Ovary (tissue), 9 donors: ENCODE measurements around the gene ANKRD39. TPM values are rescaled to one million over a fixed set of nuclear protein-coding genes. Genes with fewer than 3 reads are reported as not detected.

ENCODE experiments used
- DNase-seq, 5 donors: peaks; one replicate each; pipeline ENCODE4 v3.0.0-alpha.2; 2019 to 2020
- H3K27ac ChIP-seq, 2 donors: fragments of 200-600 bp; one replicate each; pipeline versions ENCODE4 v1.5.1 to v1.8.0; 2019 to 2022
- H3K27me3 ChIP-seq: fragments of 200-600 bp; one replicate; pipeline ENCODE4 v1.8.0; 2022
- H3K36me3 ChIP-seq: fragments of 200-600 bp; sonication (generic); one replicate; pipeline ENCODE4 v1.5.1; 2019
- H3K4me1 ChIP-seq: one replicate; pipeline ENCODE4 v1.8.1; 2013; ENCODE audit warnings: mild to moderate bottlenecking, moderate library complexity; ENCODE audit not compliant: insufficient read depth
- H3K4me3 ChIP-seq: fragments of 200-600 bp; sonication (generic); one replicate; pipeline ENCODE4 v1.5.1; 2017
- H3K9me3 ChIP-seq, 2 donors: fragments of 200-600 bp in 1 of 2; sonication (generic) in 1 of 2; one replicate each; pipeline versions ENCODE4 v1.5.1 to v1.8.1; 2013 to 2019; ENCODE audit warnings: mild to moderate bottlenecking in 1 of 2, moderate library complexity in 1 of 2
- EP300 ChIP-seq: sonication (generic); formaldehyde crosslinking; IDR thresholded peaks from one replicate; pipeline ENCODE4 v1.6.1; 2017; ENCODE audit warnings: antibody characterized with exemption
- POLR2A ChIP-seq: fragments of 450-650 bp; IDR thresholded peaks from one replicate; pipeline ENCODE4 v1.6.1; 2017; ENCODE audit warnings: antibody characterized with exemption, mild to moderate bottlenecking, moderate library complexity
- WGBS, 3 donors: extraction: QIAGEN DNeasy Blood & Tissue Kit in 1 of 3; methylation state at CpG; one replicate each; pipeline versions ENCODE4 v1.1.5 to v1.1.7; 2013 to 2017; 5-methylcytosine and 5-hydroxymethylcytosine counted together
- intact Hi-C, 4 donors: fragments of 100-400 bp; cut with DNase I; formaldehyde crosslinking; loops; one replicate each; pipeline versions ENCODE4 v1.11.0 to v1.15.1; 2022 to 2023
- polyA plus RNA-seq, 2 donors: library from polyadenylated mRNA; stranded (reverse); fragments of 200-250 nt in 1 of 2; fragments of 350-450 nt in 1 of 2; fragmentation: Illumina TruSeq in 1 of 2; extraction: RNeasy Lipid Tissue Mini Kit (QIAGEN cat#74804) in 1 of 2; gene quantifications; one replicate each; pipeline ENCODE4 v1.2.3, GENCODE V29; 2013 to 2014
- total RNA-seq, 7 donors: library from RNA; depleted of rRNA in 2 of 7; stranded (reverse); fragments of >200 nt in 2 of 7; fragmentation: NEBNext Ultra II Directional in 3 of 7; extraction: Animal tissue kit (Norgen Biotek cat#: 25700) in 3 of 7; gene quantifications; one replicate each; pipeline versions ENCODE4 v1.1.0 to v1.2.4, GENCODE V29; 2016 to 2023
- TF ChIP-seq, protein P1 (sequence below), 3 donors: fragments of 450-650 bp in 2 of 3; fragments of 200-600 bp in 1 of 3; IDR thresholded peaks; one replicate each; pipeline versions ENCODE4 v1.5.1 to v1.8.0; 2016 to 2022; ENCODE audit warnings: antibody characterized with exemption in 3 of 3, mild to moderate bottlenecking in 1 of 3
- donor health status: DM: no; HTN: no; CAD: no; lungs with moderate emphysema.
- donor health status: DM: no; HTN: no; CAD: no.
- donor health status: Bipolar disorder and iron deficiency.
- donor health status: DM: yes; HTN: yes; CAD: no.
- donor health status: DM: no; HTN: no; CAD: no.
- donor health status: DM: yes; HTN: yes; CAD: no.

ANKRD39 gene
- total and polyA plus RNA-seq, 9 donors: 2.6 to 14.7 (median 12.7) TPM

DNA sequence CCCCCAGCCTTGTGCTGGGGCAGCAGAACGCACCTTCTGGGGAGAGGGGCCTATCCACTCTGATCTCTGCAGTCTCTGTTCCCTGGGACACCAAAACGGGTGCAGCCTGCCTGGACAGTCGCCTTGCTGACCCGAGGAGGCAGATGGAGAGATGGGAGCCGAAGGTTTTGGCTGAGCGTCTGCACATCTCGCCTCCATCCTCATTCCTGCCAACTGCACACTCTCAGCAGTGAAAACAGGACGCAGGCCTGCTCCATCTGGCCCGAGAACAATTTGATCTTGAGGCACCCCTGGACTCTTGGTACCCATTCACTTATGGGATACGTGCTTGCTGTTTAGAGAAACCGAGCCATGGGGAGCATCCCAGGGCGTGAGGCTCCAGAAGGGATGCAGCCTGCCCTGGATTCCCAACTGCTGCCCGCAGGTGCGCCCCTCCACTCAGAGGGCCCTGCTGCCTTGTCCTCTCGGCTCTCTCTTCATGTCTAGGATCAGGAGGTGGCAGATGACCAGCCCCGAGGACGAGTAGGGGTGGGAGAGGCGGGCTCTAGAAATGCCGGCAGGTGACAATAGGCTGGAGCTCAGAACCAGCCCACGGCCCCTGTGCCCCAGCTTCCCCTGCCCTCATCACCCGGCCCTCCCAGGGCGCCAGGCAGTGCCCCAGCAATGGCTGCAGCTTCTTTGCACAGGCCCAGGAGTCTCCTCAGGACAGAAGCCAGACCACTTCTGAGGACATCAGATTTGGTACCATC is 21.2 kb upstream of the ANKRD39 start:
- H3K4me1 ChIP-seq: peaks cover 2% of the 10 kb centered on the region
- DNase-seq: no peak
- intact Hi-C loops: no loop called here
- 79 to 87% (median 87%) methylated on average over 22 of the region's 22 CpGs for WGBS, 3 donors
- H3K27ac ChIP-seq: no peak overlapping the region
- TF ChIP-seq EP300: no peak
- no peak for TF ChIP-seq POLR2A
- TF ChIP-seq, protein P1, sequence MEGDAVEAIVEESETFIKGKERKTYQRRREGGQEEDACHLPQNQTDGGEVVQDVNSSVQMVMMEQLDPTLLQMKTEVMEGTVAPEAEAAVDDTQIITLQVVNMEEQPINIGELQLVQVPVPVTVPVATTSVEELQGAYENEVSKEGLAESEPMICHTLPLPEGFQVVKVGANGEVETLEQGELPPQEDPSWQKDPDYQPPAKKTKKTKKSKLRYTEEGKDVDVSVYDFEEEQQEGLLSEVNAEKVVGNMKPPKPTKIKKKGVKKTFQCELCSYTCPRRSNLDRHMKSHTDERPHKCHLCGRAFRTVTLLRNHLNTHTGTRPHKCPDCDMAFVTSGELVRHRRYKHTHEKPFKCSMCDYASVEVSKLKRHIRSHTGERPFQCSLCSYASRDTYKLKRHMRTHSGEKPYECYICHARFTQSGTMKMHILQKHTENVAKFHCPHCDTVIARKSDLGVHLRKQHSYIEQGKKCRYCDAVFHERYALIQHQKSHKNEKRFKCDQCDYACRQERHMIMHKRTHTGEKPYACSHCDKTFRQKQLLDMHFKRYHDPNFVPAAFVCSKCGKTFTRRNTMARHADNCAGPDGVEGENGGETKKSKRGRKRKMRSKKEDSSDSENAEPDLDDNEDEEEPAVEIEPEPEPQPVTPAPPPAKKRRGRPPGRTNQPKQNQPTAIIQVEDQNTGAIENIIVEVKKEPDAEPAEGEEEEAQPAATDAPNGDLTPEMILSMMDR (IDR thresholded peaks at IDR 0.05): no peak
- H3K9me3 ChIP-seq: no peaks in the 10 kb centered on the region
- no peak overlapping the region for H3K4me3 ChIP-seq
- no peaks in the 10 kb centered on the region for H3K36me3 ChIP-seq
- no peaks in the 10 kb centered on the region for H3K27me3 ChIP-seq

DNA sequence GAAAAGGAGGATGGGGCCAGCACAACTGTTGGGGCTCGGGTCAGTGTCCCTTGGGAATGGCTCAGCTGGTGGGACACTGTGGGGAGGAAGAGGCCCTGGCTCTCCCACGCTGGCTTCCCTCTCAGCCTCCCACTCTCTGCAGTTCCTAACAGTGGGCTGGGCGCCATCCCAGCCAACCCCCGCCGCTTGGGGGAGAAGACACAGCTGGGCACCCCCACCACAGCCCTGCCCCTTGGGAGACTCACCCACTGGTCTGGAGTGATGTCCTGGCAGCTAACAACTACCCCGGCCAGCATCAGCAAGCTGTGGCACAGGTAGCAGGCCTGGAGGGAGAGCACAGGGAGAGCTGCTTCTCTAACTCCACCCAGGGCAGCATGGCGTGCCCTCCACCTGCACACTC is 20.4 kb upstream of the ANKRD39 start:
- H3K36me3 ChIP-seq: no peaks in the 10 kb centered on the region
- peaks cover 4% of the 10 kb centered on the region for H3K4me1 ChIP-seq
- H3K4me3 ChIP-seq: no peak overlapping the region
- intact Hi-C loops: no loop called here
- no peak overlapping the region for H3K27ac ChIP-seq
- TF ChIP-seq POLR2A (no peak), EP300 (no peak)
- TF ChIP-seq, protein P1 (IDR thresholded peaks at IDR 0.05): no peak
- H3K27me3 ChIP-seq: no peaks in the 10 kb centered on the region
- no peaks in the 10 kb centered on the region for H3K9me3 ChIP-seq
- WGBS, 3 donors: 48 to 55% (median 52%) methylated on average over 7 of the region's 7 CpGs
- DNase-seq: no peak

DNA sequence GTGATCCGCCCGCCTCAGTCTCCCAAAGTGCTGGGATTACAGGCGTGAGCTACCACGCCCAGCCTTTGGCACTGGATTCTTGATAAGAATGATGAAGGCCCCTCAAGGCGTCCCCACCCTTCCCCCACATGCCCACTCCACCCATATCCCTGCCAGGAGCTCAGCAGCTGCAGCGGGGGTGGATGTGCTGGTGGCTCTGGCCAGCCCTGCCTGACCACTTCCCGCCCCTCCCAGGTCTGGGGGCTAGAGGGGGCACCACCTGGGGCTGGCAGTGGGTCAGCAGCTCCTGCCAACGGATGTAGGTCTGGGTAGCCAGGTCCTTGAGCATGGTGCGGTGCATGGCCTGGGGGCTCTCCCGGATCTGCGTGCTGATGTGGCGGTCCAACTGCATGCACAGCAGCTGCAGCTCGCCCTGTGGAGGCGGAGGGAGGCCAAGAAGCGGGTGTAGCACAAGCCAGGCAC is 19.8 kb upstream of the ANKRD39 start:
- Histone ChIP-seq H3K27me3 (no peaks in the 10 kb centered on the region), H3K4me3 (no peak overlapping the region), H3K4me1 (peaks cover 4% of the 10 kb centered on the region), H3K27ac (no peak overlapping the region), H3K9me3 (no peaks in the 10 kb centered on the region), H3K36me3 (no peaks in the 10 kb centered on the region)
- 62 to 75% (median 72%) methylated on average over 15 of the region's 15 CpGs for WGBS, 3 donors
- TF ChIP-seq POLR2A (no peak), EP300 (no peak)
- TF ChIP-seq, protein P1 (IDR thresholded peaks at IDR 0.05): no peak
- intact Hi-C loops: no loop called here
- DNase-seq: no peak

DNA sequence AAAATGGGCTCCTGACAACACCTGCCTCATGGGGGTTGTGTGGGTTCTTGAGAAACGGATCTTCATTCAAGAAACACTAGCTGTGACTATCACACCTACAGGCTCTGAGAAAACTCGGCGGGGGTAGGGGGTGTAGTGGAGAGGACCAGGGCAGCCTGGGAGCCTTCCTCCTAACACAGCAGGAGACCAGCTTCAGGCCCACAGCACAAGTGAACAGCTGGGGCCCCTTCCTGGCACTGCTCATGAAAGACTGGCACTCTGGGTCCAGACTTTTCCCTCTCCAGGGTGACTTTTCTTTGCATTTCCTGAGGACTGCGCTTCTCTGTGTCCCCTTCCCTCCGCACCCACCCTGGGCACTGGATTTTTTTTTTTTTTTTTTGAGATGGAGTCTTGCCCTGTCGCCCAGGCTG is 19.2 kb upstream of the ANKRD39 start:
- Histone ChIP-seq H3K4me3 (no peak overlapping the region), H3K9me3 (no peaks in the 10 kb centered on the region), H3K4me1 (peaks cover 4% of the 10 kb centered on the region), H3K27me3 (no peaks in the 10 kb centered on the region), H3K27ac (no peak overlapping the region), H3K36me3 (no peaks in the 10 kb centered on the region)
- DNase-seq: no peak
- intact Hi-C loops: no loop called here
- TF ChIP-seq POLR2A (no peak), EP300 (no peak)
- TF ChIP-seq, protein P1 (IDR thresholded peaks at IDR 0.05): no peak
- WGBS, 3 donors: 89 to 95% (median 90%) methylated on average over 6 of the region's 6 CpGs
